ENCODE measurements around the gene TRIM31.
A peak's percentile ranks its signal among the peaks of the same experiment; 100 is the strongest.

Gene TRIM31

GRCh38 chr6:30077218-30077617 is 35.7 kb downstream of the TRIM31 start:
- Mint-ChIP-seq H3K9me3 (peaks cover 5% of the 10 kb centered on the region), H3K27me3 (ENCODE audit: low read depth) (peaks cover 84% of the 10 kb centered on the region), H3K27ac (no peak overlapping the region), H3K36me3 (ENCODE audit: low read depth) (peaks cover 9% of the 10 kb centered on the region), H3K4me3 (no peak overlapping the region), H3K4me1 (peaks cover 6% of the 10 kb centered on the region)
- no peak for TF ChIP-seq CTCF (IDR thresholded peaks at IDR 0.05; ENCODE audit: unreplicated experiment in 3 of 3)

- Mint-ChIP-seq H3K27me3 (ENCODE audit: low read depth) (peaks cover 94% of the 10 kb centered on the region), H3K9me3 (peaks cover 5% of the 10 kb centered on the region), H3K36me3 (ENCODE audit: low read depth) (peaks cover 16% of the 10 kb centered on the region), H3K27ac (no peak overlapping the region), H3K4me3 (peak overlapping the region; percentile 76 to 79 (median 78)), H3K4me1 (peaks cover 14% of the 10 kb centered on the region)
- TF ChIP-seq CTCF (IDR thresholded peaks at IDR 0.05; ENCODE audit: unreplicated experiment in 3 of 3), result peak in 2 of 3 experiments; percentile 11 to 37
Measured at GRCh38 chr6:30075790-30076732, 36.8 kb downstream of the TRIM31 start.

- H3K9me3 Mint-ChIP-seq, result peaks cover 3% of the 10 kb centered on the region
- H3K4me1 Mint-ChIP-seq, result peaks cover 20% of the 10 kb centered on the region
- peaks cover 22% of the 10 kb centered on the region for H3K36me3 Mint-ChIP-seq (ENCODE audit: low read depth)
- peaks cover 98% of the 10 kb centered on the region for H3K27me3 Mint-ChIP-seq (ENCODE audit: low read depth)
- no peak for TF ChIP-seq CTCF (IDR thresholded peaks at IDR 0.05; ENCODE audit: unreplicated experiment in 3 of 3)
- no peak within 1 kb of the TSS for H3K27ac Mint-ChIP-seq
- peak within 1 kb of the TSS; percentile 76 to 79 (median 78) for H3K4me3 Mint-ChIP-seq
Measured at GRCh38 chr6:30075094-30075789, 37.6 kb downstream of the TRIM31 start, which contains the start of gene RNF39. RNF39 (minus strand) TSS chr6:30075769; CDS start chr6:30075585, 184 bp downstream.

- Mint-ChIP-seq H3K4me3 (peak overlapping the region; percentile 61 to 77 (median 63)), H3K27me3 (ENCODE audit: low read depth) (peaks cover 98% of the 10 kb centered on the region), H3K27ac (no peak overlapping the region), H3K4me1 (peaks cover 20% of the 10 kb centered on the region), H3K9me3 (no peaks in the 10 kb centered on the region), H3K36me3 (ENCODE audit: low read depth) (peaks cover 29% of the 10 kb centered on the region)
- no peak for TF ChIP-seq CTCF (IDR thresholded peaks at IDR 0.05; ENCODE audit: unreplicated experiment in 3 of 3)
Measured at GRCh38 chr6:30074331-30075093, 38.4 kb downstream of the TRIM31 start.

GRCh38 chr6:30073489-30074235 is 39.2 kb downstream of the TRIM31 start:
- no peak overlapping the region for H3K27ac Mint-ChIP-seq
- H3K4me1 Mint-ChIP-seq, result peaks cover 20% of the 10 kb centered on the region
- H3K27me3 Mint-ChIP-seq (ENCODE audit: low read depth), result peaks cover 95% of the 10 kb centered on the region
- H3K36me3 Mint-ChIP-seq (ENCODE audit: low read depth), result peaks cover 34% of the 10 kb centered on the region
- no peak for TF ChIP-seq CTCF (IDR thresholded peaks at IDR 0.05; ENCODE audit: unreplicated experiment in 3 of 3)
- H3K4me3 Mint-ChIP-seq, result peak overlapping the region; percentile 56 to 69 (median 61)
- H3K9me3 Mint-ChIP-seq, result no peaks in the 10 kb centered on the region

All from nephron (organoid).